ENCODE measurements around the gene DACH1.

DACH1 gene

GRCh38 chr13:71772361-71772760, 94.6 kb downstream of the DACH1 start:
- DNase-seq, result no peak

- no peak for DNase-seq
Measured at GRCh38 chr13:71771144-71771543, 95.9 kb downstream of the DACH1 start.

GRCh38 chr13:71770710-71771109, 96.3 kb downstream of the DACH1 start:
- no peak for DNase-seq

GRCh38 chr13:71768881-71769280, 98.1 kb downstream of the DACH1 start:
- no peak for DNase-seq

- DNase-seq, result no peak
Measured at GRCh38 chr13:71759651-71760511, 107.1 kb downstream of the DACH1 start.

GRCh38 chr13:71758828-71759227, 108.2 kb downstream of the DACH1 start:
- DNase-seq, result no peak

- DNase-seq, result no peak
Measured at GRCh38 chr13:71754407-71754974, 112.5 kb downstream of the DACH1 start.

- no peak for DNase-seq
Measured at GRCh38 chr13:71752775-71753513, 114.1 kb downstream of the DACH1 start.

- no peak for DNase-seq
Measured at GRCh38 chr13:71751073-71751472, 115.9 kb downstream of the DACH1 start.

- no peak for DNase-seq
Measured at GRCh38 chr13:71730267-71730666, 136.7 kb downstream of the DACH1 start.

- no peak for DNase-seq
Measured at GRCh38 chr13:71729441-71729840, 137.6 kb downstream of the DACH1 start.

- DNase-seq, result no peak
Measured at GRCh38 chr13:71727662-71728061, 139.3 kb downstream of the DACH1 start.

- no peak for DNase-seq
Measured at GRCh38 chr13:71727042-71727441, 140.0 kb downstream of the DACH1 start.

GRCh38 chr13:71722206-71722605, 144.8 kb downstream of the DACH1 start:
- DNase-seq, result no peak

GRCh38 chr13:71721104-71721503, 145.9 kb downstream of the DACH1 start:
- no peak for DNase-seq

- DNase-seq, result no peak
Measured at GRCh38 chr13:71718931-71719330, 148.1 kb downstream of the DACH1 start.

- DNase-seq, result no peak
Measured at GRCh38 chr13:71714802-71715375, 152.1 kb downstream of the DACH1 start.

- no peak for DNase-seq
Measured at GRCh38 chr13:71712988-71713653, 153.9 kb downstream of the DACH1 start.

- no peak for DNase-seq
Measured at GRCh38 chr13:71704656-71705055, 162.3 kb downstream of the DACH1 start.

GRCh38 chr13:71703138-71703537, 163.9 kb downstream of the DACH1 start:
- DNase-seq, result no peak

GRCh38 chr13:71702253-71702652, 164.8 kb downstream of the DACH1 start:
- DNase-seq, result no peak

- no peak for DNase-seq
Measured at GRCh38 chr13:71701741-71702140, 165.3 kb downstream of the DACH1 start.

GRCh38 chr13:71699342-71699741, 167.7 kb downstream of the DACH1 start:
- DNase-seq, result no peak
